Ovary (tissue), 9 donors: ENCODE measurements around the gene USF1. TPM values are rescaled to one million over a fixed set of nuclear protein-coding genes. Genes with fewer than 3 reads are reported as not detected.
A peak's percentile ranks its signal among the peaks of the same experiment; 100 is the strongest.
"Not testable (repeated sequence)": the region's sequence is repeated elsewhere in the genome, so short reads cannot be mapped to it uniquely, and the experiment has no call there.

ENCODE experiments used
- DNase-seq, 5 donors: peaks; one replicate each; pipeline ENCODE4 v3.0.0-alpha.2; 2019 to 2020
- H3K27ac ChIP-seq, 2 donors: fragments of 200-600 bp; one replicate each; pipeline versions ENCODE4 v1.5.1 to v1.8.0; 2019 to 2022
- H3K27me3 ChIP-seq: fragments of 200-600 bp; one replicate; pipeline ENCODE4 v1.8.0; 2022
- H3K36me3 ChIP-seq: fragments of 200-600 bp; sonication (generic); one replicate; pipeline ENCODE4 v1.5.1; 2019
- H3K4me1 ChIP-seq: one replicate; pipeline ENCODE4 v1.8.1; 2013; ENCODE audit warnings: mild to moderate bottlenecking, moderate library complexity; ENCODE audit not compliant: insufficient read depth
- H3K4me3 ChIP-seq: fragments of 200-600 bp; sonication (generic); one replicate; pipeline ENCODE4 v1.5.1; 2017
- H3K9me3 ChIP-seq, 2 donors: fragments of 200-600 bp in 1 of 2; sonication (generic) in 1 of 2; one replicate each; pipeline versions ENCODE4 v1.5.1 to v1.8.1; 2013 to 2019; ENCODE audit warnings: mild to moderate bottlenecking in 1 of 2, moderate library complexity in 1 of 2
- EP300 ChIP-seq: sonication (generic); formaldehyde crosslinking; IDR thresholded peaks from one replicate; pipeline ENCODE4 v1.6.1; 2017; ENCODE audit warnings: antibody characterized with exemption
- POLR2A ChIP-seq: fragments of 450-650 bp; IDR thresholded peaks from one replicate; pipeline ENCODE4 v1.6.1; 2017; ENCODE audit warnings: antibody characterized with exemption, mild to moderate bottlenecking, moderate library complexity
- WGBS, 3 donors: extraction: QIAGEN DNeasy Blood & Tissue Kit in 1 of 3; methylation state at CpG; one replicate each; pipeline versions ENCODE4 v1.1.5 to v1.1.7; 2013 to 2017; 5-methylcytosine and 5-hydroxymethylcytosine counted together
- intact Hi-C, 4 donors: fragments of 100-400 bp; cut with DNase I; formaldehyde crosslinking; loops; one replicate each; pipeline versions ENCODE4 v1.11.0 to v1.15.1; 2022 to 2023
- polyA plus RNA-seq, 2 donors: library from polyadenylated mRNA; stranded (reverse); fragments of 200-250 nt in 1 of 2; fragments of 350-450 nt in 1 of 2; fragmentation: Illumina TruSeq in 1 of 2; extraction: RNeasy Lipid Tissue Mini Kit (QIAGEN cat#74804) in 1 of 2; gene quantifications; one replicate each; pipeline ENCODE4 v1.2.3, GENCODE V29; 2013 to 2014
- total RNA-seq, 7 donors: library from RNA; depleted of rRNA in 2 of 7; stranded (reverse); fragments of >200 nt in 2 of 7; fragmentation: NEBNext Ultra II Directional in 3 of 7; extraction: Animal tissue kit (Norgen Biotek cat#: 25700) in 3 of 7; gene quantifications; one replicate each; pipeline versions ENCODE4 v1.1.0 to v1.2.4, GENCODE V29; 2016 to 2023
- TF ChIP-seq, protein P1 (sequence below), 3 donors: fragments of 450-650 bp in 2 of 3; fragments of 200-600 bp in 1 of 3; IDR thresholded peaks; one replicate each; pipeline versions ENCODE4 v1.5.1 to v1.8.0; 2016 to 2022; ENCODE audit warnings: antibody characterized with exemption in 3 of 3, mild to moderate bottlenecking in 1 of 3
- donor health status: DM: no; HTN: no; CAD: no; lungs with moderate emphysema.
- donor health status: DM: no; HTN: no; CAD: no.
- donor health status: Bipolar disorder and iron deficiency.
- donor health status: DM: yes; HTN: yes; CAD: no.
- donor health status: DM: no; HTN: no; CAD: no.
- donor health status: DM: yes; HTN: yes; CAD: no.

Gene USF1
- total and polyA plus RNA-seq, 9 donors, result 28.1 to 54.8 (median 44.0) TPM

DNA sequence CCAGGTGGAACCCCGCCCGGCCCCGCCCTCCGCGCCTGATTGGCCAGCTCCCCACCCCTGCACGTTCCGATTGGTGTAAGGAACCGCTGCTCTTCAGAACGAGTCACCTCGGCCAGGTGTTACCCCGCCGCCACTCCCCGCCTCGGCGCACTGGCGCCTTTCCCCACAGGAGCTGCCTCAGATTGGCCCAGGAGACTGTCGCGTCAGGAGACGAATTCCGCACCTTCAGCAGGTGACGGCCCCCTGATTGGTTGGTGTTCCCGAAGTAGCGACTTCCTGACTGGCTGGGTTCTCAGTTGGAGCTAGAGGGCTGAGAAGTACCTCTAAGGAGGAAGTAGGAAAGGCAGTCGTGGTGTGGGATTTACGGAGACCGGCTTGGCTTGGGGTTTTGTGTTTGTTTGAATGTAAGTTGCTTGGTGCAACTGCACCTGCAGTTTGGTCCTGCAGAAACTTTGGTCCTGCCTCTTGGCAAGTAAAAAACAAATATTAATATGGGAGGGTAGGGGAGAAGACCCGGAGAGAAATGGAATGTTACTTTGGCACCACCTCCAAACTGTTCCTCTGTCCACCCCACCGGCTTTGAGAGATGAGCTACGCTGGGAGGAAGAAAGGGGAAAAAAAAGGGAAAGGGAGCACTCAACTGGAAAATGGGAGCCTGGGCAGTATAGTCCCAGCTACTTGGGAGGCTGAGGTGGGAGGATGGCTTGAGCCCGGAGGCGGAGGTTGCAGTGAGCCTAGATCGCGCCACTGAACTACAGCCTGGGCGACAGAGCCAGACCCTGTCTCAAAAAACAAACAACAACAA, 24.4 kb downstream of the USF1 start:
- DNase-seq, result peak; percentile 78 to 86 (median 82)
- Histone ChIP-seq H3K27ac (peak overlapping the region; percentile 15 to 68), H3K36me3 (no peaks in the 10 kb centered on the region), H3K27me3 (no peaks in the 10 kb centered on the region), H3K4me1 (peaks cover 2% of the 10 kb centered on the region), H3K4me3 (peak overlapping the region; percentile 49), H3K9me3 (no peaks in the 10 kb centered on the region)
- TF ChIP-seq EP300 (no peak), POLR2A (no peak)
- TF ChIP-seq, protein P1, sequence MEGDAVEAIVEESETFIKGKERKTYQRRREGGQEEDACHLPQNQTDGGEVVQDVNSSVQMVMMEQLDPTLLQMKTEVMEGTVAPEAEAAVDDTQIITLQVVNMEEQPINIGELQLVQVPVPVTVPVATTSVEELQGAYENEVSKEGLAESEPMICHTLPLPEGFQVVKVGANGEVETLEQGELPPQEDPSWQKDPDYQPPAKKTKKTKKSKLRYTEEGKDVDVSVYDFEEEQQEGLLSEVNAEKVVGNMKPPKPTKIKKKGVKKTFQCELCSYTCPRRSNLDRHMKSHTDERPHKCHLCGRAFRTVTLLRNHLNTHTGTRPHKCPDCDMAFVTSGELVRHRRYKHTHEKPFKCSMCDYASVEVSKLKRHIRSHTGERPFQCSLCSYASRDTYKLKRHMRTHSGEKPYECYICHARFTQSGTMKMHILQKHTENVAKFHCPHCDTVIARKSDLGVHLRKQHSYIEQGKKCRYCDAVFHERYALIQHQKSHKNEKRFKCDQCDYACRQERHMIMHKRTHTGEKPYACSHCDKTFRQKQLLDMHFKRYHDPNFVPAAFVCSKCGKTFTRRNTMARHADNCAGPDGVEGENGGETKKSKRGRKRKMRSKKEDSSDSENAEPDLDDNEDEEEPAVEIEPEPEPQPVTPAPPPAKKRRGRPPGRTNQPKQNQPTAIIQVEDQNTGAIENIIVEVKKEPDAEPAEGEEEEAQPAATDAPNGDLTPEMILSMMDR (IDR thresholded peaks at IDR 0.05), result no peak
- intact Hi-C loops, result no loop called here
- 12 to 15% (median 15%) methylated on average over 30 to 34 of the region's 34 CpGs for WGBS, 3 donors

DNA sequence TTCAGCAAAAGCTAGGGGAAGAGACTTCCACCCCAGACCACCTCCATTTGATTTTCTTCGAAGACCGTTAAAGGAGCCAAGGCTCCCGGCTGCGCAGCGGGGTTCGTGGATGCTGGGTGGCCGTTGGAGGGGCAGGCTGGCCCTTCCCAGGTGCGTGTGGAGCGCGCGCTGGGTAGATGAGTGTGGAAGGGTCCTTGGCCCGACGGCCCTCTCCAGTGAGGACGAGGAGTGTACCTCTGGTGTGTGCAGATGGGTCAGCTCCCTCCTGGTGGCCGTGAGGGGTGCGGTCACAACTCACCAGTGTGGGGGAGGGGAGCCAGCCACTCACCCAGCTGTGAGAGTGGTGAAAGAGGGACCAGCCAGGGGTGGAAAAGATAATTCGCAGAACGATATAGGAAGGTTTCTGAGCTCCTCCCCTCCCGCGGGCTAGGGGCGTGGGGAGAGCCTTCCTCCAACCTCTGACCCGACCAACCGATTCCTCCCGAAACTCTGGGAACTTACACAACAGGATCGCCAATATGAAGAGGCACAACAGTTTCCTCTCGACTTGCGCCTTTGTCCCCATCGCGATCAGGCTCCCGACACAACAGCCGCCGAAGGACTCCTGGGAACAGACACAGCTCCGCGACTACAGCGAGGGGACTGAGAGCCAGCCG, 25.1 kb downstream of the USF1 start, which contains the start of gene F11R:
TSS of gene F11R (minus strand) at position 644 of the 656 bp plus-strand sequence. CDS start at position 565, 79 bp downstream.
- intact Hi-C loops, result no loop called here
- DNase-seq, result peak; percentile 38 to 66 (median 60)
- TF ChIP-seq, protein P1 (IDR thresholded peaks at IDR 0.05), result peak in 2 of 3 donors; percentile 30 to 59
- no peak for TF ChIP-seq EP300

DNA sequence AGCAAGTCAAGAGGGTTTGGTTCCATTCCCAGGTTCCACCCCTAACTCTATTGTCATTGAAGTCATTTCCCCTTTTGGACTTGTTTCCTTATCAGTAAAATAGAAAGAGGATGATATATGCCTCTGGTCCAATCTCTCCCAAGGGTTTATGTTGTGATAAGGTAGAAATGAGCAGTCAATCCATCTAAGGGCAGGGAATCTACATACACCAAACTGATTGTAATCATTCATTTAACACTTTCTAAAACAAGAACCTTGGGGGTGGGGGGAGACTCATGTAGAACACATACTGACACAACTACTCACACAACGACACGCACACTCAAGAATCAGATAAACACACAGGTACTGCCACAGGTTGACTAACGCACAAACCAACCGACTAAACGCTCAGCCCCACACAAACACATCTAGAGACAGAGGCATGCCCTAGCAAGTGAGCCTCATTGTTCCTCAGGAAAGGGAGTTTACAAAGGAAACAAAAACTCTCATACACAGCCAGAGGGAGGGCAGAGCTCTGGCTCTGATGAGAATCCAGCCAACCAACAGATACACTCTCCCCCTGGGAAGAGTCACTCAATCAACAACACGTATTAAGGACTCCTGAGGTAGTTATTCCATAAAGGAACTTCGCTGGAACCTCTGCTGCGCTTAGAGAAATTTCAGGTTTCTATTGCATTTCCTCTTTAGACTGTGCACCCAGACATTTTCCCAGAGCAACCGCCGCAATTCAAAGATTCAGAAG, 25.9 kb downstream of the USF1 start:
- intact Hi-C loops, result no loop called here
- no peaks in the 10 kb centered on the region for H3K9me3 ChIP-seq
- TF ChIP-seq, protein P1 (IDR thresholded peaks at IDR 0.05), result no peak
- TF ChIP-seq POLR2A (no peak), EP300 (no peak)
- no peaks in the 10 kb centered on the region for H3K36me3 ChIP-seq
- H3K27ac ChIP-seq, result peak overlapping the region in 1 of 2 donors; percentile 68
- H3K4me3 ChIP-seq, result peak overlapping the region; percentile 49
- WGBS, 3 donors, result 24 to 30% (median 25%) methylated on average over 10 of the region's 10 CpGs
- DNase-seq, result no peak
- peaks cover 2% of the 10 kb centered on the region for H3K4me1 ChIP-seq
- no peaks in the 10 kb centered on the region for H3K27me3 ChIP-seq

More for the DNA sequence above, 25.1 kb downstream of the USF1 start, which contains the start of gene F11R:
- no peaks in the 10 kb centered on the region for H3K36me3 ChIP-seq
- H3K27ac ChIP-seq, result peak within 1 kb of the TSS; percentile 15 to 68
- peak within 1 kb of the TSS; percentile 49 for H3K4me3 ChIP-seq
- WGBS, 3 donors, result 0 to 2% (median 1%) methylated on average over 32 to 36 of the region's 36 CpGs
- H3K27me3 ChIP-seq, result no peaks in the 10 kb centered on the region
- no peaks in the 10 kb centered on the region for H3K9me3 ChIP-seq
- H3K4me1 ChIP-seq, result peaks cover 2% of the 10 kb centered on the region

DNA sequence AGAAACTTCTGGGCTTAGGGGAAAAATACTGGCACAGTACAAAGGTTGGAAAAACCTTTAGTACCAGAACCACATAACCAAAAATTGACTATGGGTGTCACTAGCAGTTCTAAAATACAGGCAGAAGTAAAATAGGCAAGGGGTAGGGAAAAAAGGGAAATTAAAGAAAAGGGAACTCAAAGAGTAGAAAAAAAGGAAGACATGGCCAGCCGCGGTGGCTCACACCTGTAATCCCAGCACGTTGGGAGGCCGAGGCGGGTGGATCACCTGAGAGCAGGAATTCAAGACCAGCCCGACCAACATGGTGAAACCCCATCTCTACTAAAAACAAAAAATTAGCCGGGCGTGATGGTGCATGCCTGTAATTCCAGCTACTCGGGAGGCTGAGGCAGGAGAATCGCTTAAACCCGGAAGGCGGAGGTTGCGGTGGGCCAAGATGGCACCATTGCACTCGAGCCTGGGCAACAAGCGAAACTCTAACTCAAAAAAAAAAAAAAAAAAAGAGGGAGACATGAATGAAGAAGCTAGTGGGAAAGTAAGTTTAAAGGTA, 26.6 kb downstream of the USF1 start:
- H3K36me3 ChIP-seq, DNase-seq, H3K27me3 ChIP-seq, intact Hi-C loops, H3K4me1 ChIP-seq, H3K9me3 ChIP-seq, H3K27ac ChIP-seq, H3K4me3 ChIP-seq: not testable (repeated sequence)
- 88 to 95% (median 92%) methylated on average over 15 of the region's 15 CpGs for WGBS, 3 donors
